ENCODE results near the gene OR6X1. TPM values are rescaled to one million over a fixed set of nuclear protein-coding genes. Genes with fewer than 3 reads are reported as not detected.

Gene OR6X1
- polyA plus RNA-seq, 1 donor (not counting 4 experiments of a cell fraction or from before 2014, with no cell fraction given) = not detected

GRCh38 chr11:123762422-123762821 lies 8.1 kb upstream of the OR6X1 start:
- H3K36me3 ChIP-seq (ENCODE audit: control insufficient read depth in 2 of 2, extremely low read depth in 1 of 2, insufficient read depth in 2 of 2, low read length in 2 of 2) = no peaks in the 10 kb centered on the region
- FAIRE-seq (no peak), DNase-seq (ENCODE audit: low read depth, low spot score) (no peak)
- H2AFZ ChIP-seq (ENCODE audit: control insufficient read depth, low read length) = no peak overlapping the region
- dilution Hi-C loops (cut with MboI; ENCODE audit: extremely low pct_ligation_motif_present, low sequenced_read_pairs) = no loop called here
- no peaks in the 10 kb centered on the region for H4K20me1 ChIP-seq (ENCODE audit: control insufficient read depth, extremely low read depth, insufficient read depth, low read length)
- H3K9me3 ChIP-seq (ENCODE audit: control insufficient read depth, low read depth, low read length) = no peaks in the 10 kb centered on the region
- H3K27ac ChIP-seq (ENCODE audit: control insufficient read depth, insufficient read depth, low read length) = no peak overlapping the region
- peaks cover 6% of the 10 kb centered on the region for H3K4me1 ChIP-seq (ENCODE audit: control insufficient read depth, extremely low read depth, insufficient read depth, low read length)
- no peaks in the 10 kb centered on the region for H3K9me1 ChIP-seq (ENCODE audit: control insufficient read depth, extremely low read depth, insufficient read depth, low read length)
- no peak overlapping the region for H3K4me2 ChIP-seq (ENCODE audit: control insufficient read depth, extremely low read depth, insufficient read depth, low read depth, low read length)
- no peak overlapping the region for H3K4me3 ChIP-seq (ENCODE audit: control insufficient read depth in 2 of 3, extremely low read depth in 1 of 3, insufficient read depth in 2 of 3, low read depth in 1 of 3, low read length in 3 of 3)
- no peaks in the 10 kb centered on the region for H3K79me2 ChIP-seq (ENCODE audit: control insufficient read depth, insufficient read depth, low read length)
- TF ChIP-seq EZH2 (IDR thresholded peaks at IDR 0.05; ENCODE audit: low read length) = no peak
- no peak for TF ChIP-seq CTCF (optimal IDR thresholded peaks at IDR 0.05 in 1 of 3, IDR thresholded peaks at IDR 0.05 in 1 of 3, conservative IDR thresholded peaks at IDR 0.05 in 1 of 3; ENCODE audit: extremely low read depth in 1 of 3, insufficient read depth in 2 of 3, low read length in 3 of 3)
- no peaks in the 10 kb centered on the region for H3K27me3 ChIP-seq (ENCODE audit: control insufficient read depth, extremely low read depth, insufficient read depth, low read length)
- H3K9ac ChIP-seq (ENCODE audit: control insufficient read depth, extremely low read depth, insufficient read depth, low read length) = no peak overlapping the region

GRCh38 chr11:123760894-123761293 lies 6.6 kb upstream of the OR6X1 start:
- no peaks in the 10 kb centered on the region for H3K9me3 ChIP-seq (ENCODE audit: control insufficient read depth, low read depth, low read length)
- H3K79me2 ChIP-seq (ENCODE audit: control insufficient read depth, insufficient read depth, low read length) = no peaks in the 10 kb centered on the region
- FAIRE-seq = no peak

More at GRCh38 chr11:123760894-123761293, 6.6 kb upstream of the OR6X1 start:
- no peak overlapping the region for H2AFZ ChIP-seq (ENCODE audit: control insufficient read depth, low read length)
- H3K27ac ChIP-seq (ENCODE audit: control insufficient read depth, insufficient read depth, low read length) = no peak overlapping the region
- no peaks in the 10 kb centered on the region for H3K9me1 ChIP-seq (ENCODE audit: control insufficient read depth, extremely low read depth, insufficient read depth, low read length)
- H3K9ac ChIP-seq (ENCODE audit: control insufficient read depth, extremely low read depth, insufficient read depth, low read length) = no peak overlapping the region
- TF ChIP-seq EZH2 (IDR thresholded peaks at IDR 0.05; ENCODE audit: low read length) (no peak), CTCF (optimal IDR thresholded peaks at IDR 0.05 in 1 of 3, IDR thresholded peaks at IDR 0.05 in 1 of 3, conservative IDR thresholded peaks at IDR 0.05 in 1 of 3; ENCODE audit: extremely low read depth in 1 of 3, insufficient read depth in 2 of 3, low read length in 3 of 3) (no peak)
- H3K4me3 ChIP-seq (ENCODE audit: control insufficient read depth in 2 of 3, extremely low read depth in 1 of 3, insufficient read depth in 2 of 3, low read depth in 1 of 3, low read length in 3 of 3) = no peak overlapping the region
- no peaks in the 10 kb centered on the region for H3K27me3 ChIP-seq (ENCODE audit: control insufficient read depth, extremely low read depth, insufficient read depth, low read length)
- no peaks in the 10 kb centered on the region for H4K20me1 ChIP-seq (ENCODE audit: control insufficient read depth, extremely low read depth, insufficient read depth, low read length)
- dilution Hi-C loops (cut with MboI; ENCODE audit: extremely low pct_ligation_motif_present, low sequenced_read_pairs) = no loop called here
- DNase-seq (ENCODE audit: low read depth, low spot score) = no peak
- peaks cover 6% of the 10 kb centered on the region for H3K4me1 ChIP-seq (ENCODE audit: control insufficient read depth, extremely low read depth, insufficient read depth, low read length)
- H3K4me2 ChIP-seq (ENCODE audit: control insufficient read depth, extremely low read depth, insufficient read depth, low read depth, low read length) = no peak overlapping the region
- no peaks in the 10 kb centered on the region for H3K36me3 ChIP-seq (ENCODE audit: control insufficient read depth in 2 of 2, extremely low read depth in 1 of 2, insufficient read depth in 2 of 2, low read length in 2 of 2)

Measured in keratinocyte (primary cell).